ENCODE results near the gene TLR6.

Gene TLR6

GRCh38 chr4:38856046-38856445 is 571 bp downstream of the TLR6 start (continued):
- TF ChIP-seq, protein P1, sequence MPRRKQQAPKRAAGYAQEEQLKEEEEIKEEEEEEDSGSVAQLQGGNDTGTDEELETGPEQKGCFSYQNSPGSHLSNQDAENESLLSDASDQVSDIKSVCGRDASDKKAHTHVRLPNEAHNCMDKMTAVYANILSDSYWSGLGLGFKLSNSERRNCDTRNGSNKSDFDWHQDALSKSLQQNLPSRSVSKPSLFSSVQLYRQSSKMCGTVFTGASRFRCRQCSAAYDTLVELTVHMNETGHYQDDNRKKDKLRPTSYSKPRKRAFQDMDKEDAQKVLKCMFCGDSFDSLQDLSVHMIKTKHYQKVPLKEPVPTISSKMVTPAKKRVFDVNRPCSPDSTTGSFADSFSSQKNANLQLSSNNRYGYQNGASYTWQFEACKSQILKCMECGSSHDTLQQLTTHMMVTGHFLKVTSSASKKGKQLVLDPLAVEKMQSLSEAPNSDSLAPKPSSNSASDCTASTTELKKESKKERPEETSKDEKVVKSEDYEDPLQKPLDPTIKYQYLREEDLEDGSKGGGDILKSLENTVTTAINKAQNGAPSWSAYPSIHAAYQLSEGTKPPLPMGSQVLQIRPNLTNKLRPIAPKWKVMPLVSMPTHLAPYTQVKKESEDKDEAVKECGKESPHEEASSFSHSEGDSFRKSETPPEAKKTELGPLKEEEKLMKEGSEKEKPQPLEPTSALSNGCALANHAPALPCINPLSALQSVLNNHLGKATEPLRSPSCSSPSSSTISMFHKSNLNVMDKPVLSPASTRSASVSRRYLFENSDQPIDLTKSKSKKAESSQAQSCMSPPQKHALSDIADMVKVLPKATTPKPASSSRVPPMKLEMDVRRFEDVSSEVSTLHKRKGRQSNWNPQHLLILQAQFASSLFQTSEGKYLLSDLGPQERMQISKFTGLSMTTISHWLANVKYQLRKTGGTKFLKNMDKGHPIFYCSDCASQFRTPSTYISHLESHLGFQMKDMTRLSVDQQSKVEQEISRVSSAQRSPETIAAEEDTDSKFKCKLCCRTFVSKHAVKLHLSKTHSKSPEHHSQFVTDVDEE (CRISPR knock-in tag; IDR thresholded peaks at IDR 0.05) = no peak
- no peak for TF ChIP-seq PATZ1 (CRISPR knock-in tag; IDR thresholded peaks at IDR 0.05; ENCODE audit: borderline replicate concordance)
- TF ChIP-seq CREB5 (CRISPR knock-in tag; IDR thresholded peaks at IDR 0.05; ENCODE audit: low read depth) = no peak
- no peak for TF ChIP-seq ZNF565 (CRISPR knock-in tag; conservative IDR thresholded peaks at IDR 0.05; ENCODE audit: low read depth)

- TF ChIP-seq PATZ1 (CRISPR knock-in tag; IDR thresholded peaks at IDR 0.05; ENCODE audit: borderline replicate concordance) (no peak), POU6F1 (CRISPR knock-in tag; IDR thresholded peaks at IDR 0.05; ENCODE audit: borderline replicate concordance, low read depth) (no peak), GLIS3 (CRISPR knock-in tag; IDR thresholded peaks at IDR 0.05) (no peak)
- no peak for ATAC-seq
These were observed 1.2 kb downstream of the TLR6 start for GRCh38 chr4:38855466-38855865.

GRCh38 chr4:38846015-38846414 is 10.6 kb downstream of the TLR6 start:
- no peak for ATAC-seq
- TF ChIP-seq ZFP30 (CRISPR knock-in tag; IDR thresholded peaks at IDR 0.05) (no peak), PATZ1 (CRISPR knock-in tag; IDR thresholded peaks at IDR 0.05; ENCODE audit: borderline replicate concordance) (no peak), TOX (CRISPR knock-in tag; IDR thresholded peaks at IDR 0.05; ENCODE audit: borderline replicate concordance) (no peak)

- TF ChIP-seq ZNF565 (CRISPR knock-in tag; conservative IDR thresholded peaks at IDR 0.05; ENCODE audit: low read depth) = no peak
- TF ChIP-seq, protein P2, sequence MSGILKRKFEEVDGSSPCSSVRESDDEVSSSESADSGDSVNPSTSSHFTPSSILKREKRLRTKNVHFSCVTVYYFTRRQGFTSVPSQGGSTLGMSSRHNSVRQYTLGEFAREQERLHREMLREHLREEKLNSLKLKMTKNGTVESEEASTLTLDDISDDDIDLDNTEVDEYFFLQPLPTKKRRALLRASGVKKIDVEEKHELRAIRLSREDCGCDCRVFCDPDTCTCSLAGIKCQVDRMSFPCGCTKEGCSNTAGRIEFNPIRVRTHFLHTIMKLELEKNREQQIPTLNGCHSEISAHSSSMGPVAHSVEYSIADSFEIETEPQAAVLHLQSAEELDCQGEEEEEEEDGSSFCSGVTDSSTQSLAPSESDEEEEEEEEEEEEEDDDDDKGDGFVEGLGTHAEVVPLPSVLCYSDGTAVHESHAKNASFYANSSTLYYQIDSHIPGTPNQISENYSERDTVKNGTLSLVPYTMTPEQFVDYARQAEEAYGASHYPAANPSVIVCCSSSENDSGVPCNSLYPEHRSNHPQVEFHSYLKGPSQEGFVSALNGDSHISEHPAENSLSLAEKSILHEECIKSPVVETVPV (CRISPR knock-in tag; IDR thresholded peaks at IDR 0.05) = no peak
- no peak for TF ChIP-seq ZNF8 (CRISPR knock-in tag; IDR thresholded peaks at IDR 0.05)
- TF ChIP-seq OSR1 (CRISPR knock-in tag; IDR thresholded peaks at IDR 0.05) = no peak
- TF ChIP-seq CREB5 (CRISPR knock-in tag; IDR thresholded peaks at IDR 0.05; ENCODE audit: low read depth) = no peak
- TF ChIP-seq PPARA (CRISPR knock-in tag; IDR thresholded peaks at IDR 0.05; ENCODE audit: borderline replicate concordance) = no peak
- no peak for ATAC-seq
These were observed 13.6 kb downstream of the TLR6 start for GRCh38 chr4:38842994-38843393.

All from SK-N-SH treated with all-trans-retinoic acid at 6 μM for 48 hours (cell line).